ENCODE measurements around the gene IL17RD. TPM values are rescaled to one million over a fixed set of nuclear protein-coding genes. Genes with fewer than 3 reads are reported as not detected.

IL17RD gene
- total and polyA plus RNA-seq, 2 of the 13 experiments (the other 11 are each of a cell fraction or from before 2014, with no cell fraction given) = 0.28 to 0.31 TPM

DNA sequence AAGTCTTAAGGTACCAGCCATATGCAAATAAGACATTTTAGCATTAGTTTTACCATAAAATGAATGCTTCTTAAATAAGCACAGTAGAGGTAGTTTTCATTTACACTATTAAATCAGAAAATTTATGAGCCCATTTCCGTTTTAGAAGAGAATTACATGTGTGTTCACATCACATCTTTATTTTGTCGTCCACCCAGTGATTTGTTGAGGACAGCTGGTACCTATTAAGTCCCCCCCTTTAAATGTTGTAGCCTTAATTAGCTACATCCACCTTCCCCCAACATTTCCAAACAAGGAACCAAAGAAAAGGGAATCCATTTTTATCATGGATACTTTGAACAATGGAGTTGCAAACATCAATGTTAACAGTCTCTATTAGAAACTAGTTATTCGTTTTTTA lies 6.8 kb downstream of the IL17RD start (continued):
- TF ChIP-seq NAIF1 (CRISPR knock-in tag; IDR thresholded peaks at IDR 0.05; ENCODE audit: borderline replicate concordance) (no peak), CAMTA2 (CRISPR knock-in tag; IDR thresholded peaks at IDR 0.05; ENCODE audit: borderline replicate concordance) (no peak), ZNF660 (CRISPR knock-in tag; IDR thresholded peaks at IDR 0.05; ENCODE audit: borderline replicate concordance, low read depth) (no peak), CEBPG (CRISPR knock-in tag; IDR thresholded peaks at IDR 0.05) (no peak), MED13 (CRISPR knock-in tag; IDR thresholded peaks at IDR 0.05) (no peak), JUND (CRISPR knock-in tag; IDR thresholded peaks at IDR 0.05) (no peak), GATAD2A (CRISPR knock-in tag; IDR thresholded peaks at IDR 0.05) (no peak)

DNA sequence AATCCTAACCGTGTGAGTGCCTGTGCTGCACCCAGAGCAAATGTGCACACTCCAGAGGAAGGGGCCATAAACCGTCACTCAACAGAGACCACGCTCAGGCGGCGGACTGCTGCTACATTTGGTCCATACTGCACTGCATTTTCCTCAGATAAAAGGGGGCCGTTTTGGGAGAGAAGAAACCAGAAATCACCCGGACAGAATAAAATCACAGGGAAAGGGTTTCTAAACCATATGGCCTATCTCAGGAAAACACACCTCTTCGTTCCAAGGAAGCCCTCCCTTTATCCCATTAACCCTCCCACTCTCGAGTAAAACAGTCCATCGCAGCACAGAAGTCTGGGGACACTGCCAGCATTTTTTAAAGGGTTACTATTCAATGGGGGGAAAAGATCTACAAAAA lies 7.6 kb downstream of the IL17RD start:
- ATAC-seq = no peak
- Histone ChIP-seq H3K36me3 (replicated peaks in 1 of 2; ENCODE audit: control insufficient read depth in 1 of 2, insufficient read depth in 2 of 2, low read length in 2 of 2) (no peaks in the 10 kb centered on the region), H3K9me3 (ENCODE audit: low read length) (no peaks in the 10 kb centered on the region), H3K27me3 (ENCODE audit: control insufficient read depth in 1 of 2, insufficient read depth in 2 of 2, low read length in 2 of 2) (peaks cover 1 to 64% of the 10 kb centered on the region in 2 experiments), H3K9ac (ENCODE audit: insufficient read depth, low read depth, low read length) (no peak overlapping the region), H3K27ac (ENCODE audit: extremely low read length, insufficient read depth, low read length) (no peak overlapping the region), H3K4me3 (replicated peaks in 1 of 3; ENCODE audit: insufficient read depth in 1 of 3, low read depth in 2 of 3, low read length in 3 of 3) (no peak overlapping the region), H3K4me2 (ENCODE audit: low read depth, low read length) (no peak overlapping the region), H2AFZ (ENCODE audit: low read length) (no peak overlapping the region), H3K79me2 (ENCODE audit: insufficient read depth, low read length) (no peaks in the 10 kb centered on the region), H3K4me1 (ENCODE audit: insufficient read depth, low read length) (peaks cover 2% of the 10 kb centered on the region), H4K20me1 (ENCODE audit: insufficient read depth, low read length) (no peaks in the 10 kb centered on the region)
- in situ Hi-C loops (cut with HindIII; ENCODE audit: extremely low pct_ligation_motif_present, low pct_unique_long_range_greater_than_20kb) = no loop called here
- 44% methylated on average over 10 of the region's 10 CpGs for WGBS (ENCODE audit: low lambda C conversion rate)
- POLR2A ChIA-PET = no interaction called here
- no peak for DNase-seq (ENCODE audit: low spot score)
- intact Hi-C loops (cut with micrococcal nuclease; ENCODE audit: unreplicated experiment) = no loop called here
- CTCF ChIA-PET (ENCODE audit: low intra/inter-chr PET ratio, low total read pairs) = no interaction called here
- no peak for FAIRE-seq
- no TSS peak for BruUV-seq (replicated peaks)
- no peak for TF ChIP-seq FOXK1 (CRISPR knock-in tag; IDR thresholded peaks at IDR 0.05; ENCODE audit: borderline replicate concordance, low read depth)
- TF ChIP-seq JUNB (CRISPR knock-in tag; IDR thresholded peaks at IDR 0.05; ENCODE audit: borderline replicate concordance) = no peak
- TF ChIP-seq ZNF841 (CRISPR knock-in tag; IDR thresholded peaks at IDR 0.05; ENCODE audit: borderline replicate concordance) = no peak
- no peak for TF ChIP-seq ARID2 (CRISPR knock-in tag; IDR thresholded peaks at IDR 0.05; ENCODE audit: borderline replicate concordance)
- TF ChIP-seq, protein P1, sequence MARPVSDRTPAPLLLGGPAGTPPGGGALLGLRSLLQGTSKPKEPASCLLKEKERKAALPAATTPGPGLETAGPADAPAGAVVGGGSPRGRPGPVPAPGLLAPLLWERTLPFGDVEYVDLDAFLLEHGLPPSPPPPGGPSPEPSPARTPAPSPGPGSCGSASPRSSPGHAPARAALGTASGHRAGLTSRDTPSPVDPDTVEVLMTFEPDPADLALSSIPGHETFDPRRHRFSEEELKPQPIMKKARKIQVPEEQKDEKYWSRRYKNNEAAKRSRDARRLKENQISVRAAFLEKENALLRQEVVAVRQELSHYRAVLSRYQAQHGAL (CRISPR knock-in tag; IDR thresholded peaks at IDR 0.05; ENCODE audit: not compliant biosample characterization) = no peak

Measured in HepG2 (cell line).